Stimulated activated CD4-positive, alpha-beta T cell treated with anti-CD3 and anti-CD28 coated beads, Interleukin-1b, Interleukin-23, amount 100 ng/mL, for 24 hours (primary cell): ENCODE results near the gene BRMS1L.
A peak's percentile ranks its signal among the peaks of the same experiment; 100 is the strongest.
"Not testable (repeated sequence)": the region's sequence is repeated elsewhere in the genome, so short reads cannot be mapped to it uniquely, and the experiment has no call there.

ENCODE experiments used
- DNase-seq, 4 experiments: peaks; one replicate each; pipeline ENCODE4 v3.0.0-alpha.2; 2020; ENCODE audit warnings: low read depth in 4 of 4, low spot score in 1 of 4

Gene BRMS1L, protein sequence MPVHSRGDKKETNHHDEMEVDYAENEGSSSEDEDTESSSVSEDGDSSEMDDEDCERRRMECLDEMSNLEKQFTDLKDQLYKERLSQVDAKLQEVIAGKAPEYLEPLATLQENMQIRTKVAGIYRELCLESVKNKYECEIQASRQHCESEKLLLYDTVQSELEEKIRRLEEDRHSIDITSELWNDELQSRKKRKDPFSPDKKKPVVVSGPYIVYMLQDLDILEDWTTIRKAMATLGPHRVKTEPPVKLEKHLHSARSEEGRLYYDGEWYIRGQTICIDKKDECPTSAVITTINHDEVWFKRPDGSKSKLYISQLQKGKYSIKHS

DNA sequence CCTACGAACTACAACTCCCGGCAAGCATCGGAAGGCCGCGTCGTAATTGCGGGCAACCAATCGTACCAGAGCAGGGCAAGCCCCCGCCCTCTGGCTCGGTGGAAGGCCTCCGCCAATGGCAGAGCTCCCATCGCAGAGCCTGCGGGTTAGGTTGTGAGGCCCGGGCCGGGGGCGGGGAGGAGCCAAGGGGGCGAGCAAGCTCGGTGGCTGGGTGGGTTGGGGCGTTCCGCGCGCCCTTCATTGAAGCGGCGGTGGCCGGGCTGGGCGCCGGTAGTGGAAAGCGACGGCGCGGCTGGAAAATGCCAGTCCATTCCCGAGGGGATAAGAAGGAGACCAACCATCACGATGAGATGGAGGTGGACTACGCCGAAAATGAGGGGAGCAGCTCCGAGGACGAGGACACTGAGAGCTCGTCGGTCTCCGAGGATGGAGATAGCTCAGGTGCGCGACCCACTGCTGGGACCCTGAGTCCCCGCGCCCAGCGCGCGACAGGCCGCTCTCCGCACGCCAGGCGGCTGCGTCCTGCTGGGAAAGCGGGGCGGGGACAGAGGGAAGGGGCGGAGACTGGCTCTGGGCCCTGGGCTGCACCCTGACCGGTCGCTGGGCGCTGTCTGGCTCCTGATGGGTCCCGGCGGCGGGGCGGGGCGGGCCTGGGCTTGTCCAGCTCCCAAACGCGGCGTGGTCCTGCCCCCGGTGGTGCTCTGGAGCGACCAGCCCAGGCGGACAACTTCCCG, at the start of gene BRMS1L:
TSS of gene BRMS1L (plus strand) at position 121 of the 734 bp plus-strand sequence. CDS start at position 300, 179 bp downstream.
- peak; percentile 89 to 98 (median 93) for DNase-seq

DNA sequence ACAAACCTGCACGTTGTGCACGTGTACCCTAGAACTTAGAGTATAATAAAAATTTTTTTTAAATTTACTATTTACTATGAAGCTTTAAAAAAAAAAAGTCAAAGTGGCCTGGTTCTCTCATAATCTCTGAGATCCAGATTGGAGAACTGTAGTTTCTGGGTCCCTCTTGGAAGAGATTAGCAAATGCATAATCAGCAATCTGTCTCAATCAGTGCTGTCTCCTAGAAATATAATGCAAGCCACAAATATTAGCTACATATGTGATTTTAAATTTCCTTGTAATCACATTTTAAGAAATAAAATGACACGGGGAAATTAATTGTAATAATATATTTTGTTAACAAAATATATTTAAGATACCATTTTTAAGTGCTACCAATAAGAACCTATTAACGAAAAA, 49.3 kb upstream of the BRMS1L start:
- no peak for DNase-seq

DNA sequence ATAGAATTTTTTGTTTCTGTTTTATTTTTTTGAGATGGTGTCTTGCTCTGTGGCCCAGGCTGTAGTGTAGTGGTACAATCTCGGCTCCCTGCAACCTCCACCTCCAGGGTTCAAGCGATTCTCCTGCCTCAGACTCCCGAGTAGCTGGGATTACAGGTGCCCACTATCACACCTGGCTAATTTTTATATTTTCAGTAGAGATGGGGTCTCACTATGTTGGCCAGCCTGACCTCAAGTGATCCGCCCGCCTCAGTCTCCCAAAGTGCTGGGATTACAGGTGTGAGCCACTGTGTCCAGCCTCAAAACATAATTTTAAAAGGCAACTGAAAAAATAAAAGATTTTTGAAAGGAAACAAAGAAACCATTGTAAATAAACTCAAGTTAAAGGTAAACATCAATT, 48.6 kb upstream of the BRMS1L start:
- DNase-seq = not testable (repeated sequence)

DNA sequence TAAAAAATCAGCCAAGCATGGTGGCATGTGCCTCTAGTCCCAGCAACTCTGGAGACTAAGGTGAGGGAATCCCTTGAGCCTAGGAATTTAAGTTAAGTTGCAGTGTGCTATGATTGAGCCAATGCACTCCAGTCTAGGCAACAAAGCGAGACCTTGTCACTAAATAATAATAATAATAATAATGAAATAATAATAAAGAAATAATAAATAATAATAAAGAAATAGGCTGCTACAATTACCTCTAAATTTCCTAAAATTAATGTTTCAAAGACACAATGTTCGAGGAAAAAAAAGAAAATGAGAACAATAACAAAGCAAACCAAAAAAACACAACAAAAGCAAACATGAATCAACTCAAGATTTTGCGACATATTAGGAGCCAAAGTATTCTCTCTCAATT, 46.8 kb upstream of the BRMS1L start:
- DNase-seq = no peak

DNA sequence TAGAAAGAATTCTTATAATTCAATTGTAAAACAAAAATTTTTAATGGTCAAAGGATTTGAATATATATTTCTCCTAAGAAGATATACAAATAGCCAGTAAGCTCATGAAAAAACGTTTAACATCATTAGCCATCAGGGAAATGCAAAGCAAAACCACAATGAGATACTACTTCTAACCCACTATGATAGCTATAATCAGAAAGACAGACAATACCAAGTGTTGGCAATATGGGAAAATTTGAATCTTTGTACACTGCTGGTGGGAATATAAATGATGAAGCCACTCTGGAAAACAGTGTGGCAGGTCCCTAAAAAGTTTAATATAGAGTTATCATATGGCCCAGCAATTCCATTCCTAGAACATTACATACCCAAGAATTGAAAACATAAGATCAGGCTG, 42.4 kb upstream of the BRMS1L start:
- no peak for DNase-seq

DNA sequence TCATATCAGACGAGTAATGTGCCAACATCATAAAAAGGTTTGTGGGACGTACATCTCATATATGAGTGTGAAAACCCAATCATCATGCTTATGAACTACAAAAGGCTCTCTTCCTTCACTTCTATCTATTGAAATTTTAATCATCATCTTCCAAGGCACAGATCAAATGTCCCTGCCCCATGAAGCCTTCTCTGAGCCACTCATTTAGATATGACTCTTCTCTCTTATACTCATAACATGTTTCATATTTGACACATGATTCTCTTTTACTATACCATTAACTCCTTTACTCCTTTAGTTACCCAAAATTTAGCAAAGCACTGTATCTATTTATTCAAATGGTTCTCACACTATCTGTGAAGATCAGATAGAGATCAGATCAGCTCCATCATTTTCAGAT, 39.3 kb upstream of the BRMS1L start:
- DNase-seq = no peak

DNA sequence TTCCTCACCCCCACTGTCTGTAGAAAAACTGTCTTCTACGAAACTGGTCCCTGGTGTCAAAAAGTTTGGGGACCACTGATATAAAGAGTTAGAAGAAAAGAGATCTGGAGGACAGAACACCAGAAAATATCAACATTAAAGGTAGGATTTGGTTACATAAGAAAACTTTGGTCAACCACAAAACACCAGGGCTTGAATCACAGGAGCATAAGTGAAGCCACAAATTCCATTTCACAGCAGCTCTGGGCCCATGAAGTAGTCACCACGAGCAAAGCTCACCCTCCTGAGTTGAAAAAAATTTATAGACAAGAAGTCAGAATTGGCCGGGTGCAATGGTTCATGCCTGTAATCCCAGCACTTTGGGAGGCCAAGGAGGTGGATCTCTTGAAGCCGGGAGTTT, 36.5 kb upstream of the BRMS1L start:
- no peak for DNase-seq

DNA sequence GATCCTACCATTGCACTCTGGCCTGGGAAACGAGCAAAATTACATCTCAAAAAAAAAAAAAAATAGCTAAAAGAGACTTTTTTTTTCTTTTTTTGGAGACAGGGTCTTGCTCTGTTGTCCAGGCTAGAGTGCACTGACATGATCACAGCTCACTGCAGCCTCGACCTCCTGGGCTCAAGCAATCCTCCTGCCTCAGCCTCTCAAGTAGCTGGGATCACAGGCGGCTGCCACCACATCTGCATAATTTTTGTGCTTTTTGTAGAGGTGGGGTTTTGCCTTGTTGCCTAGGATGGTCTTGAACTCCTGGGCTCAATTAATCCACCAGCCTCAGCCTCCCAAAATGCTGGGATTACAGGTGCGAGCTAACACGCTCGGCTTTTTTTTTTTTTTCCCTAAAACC, 28.3 kb upstream of the BRMS1L start:
- DNase-seq = no peak

DNA sequence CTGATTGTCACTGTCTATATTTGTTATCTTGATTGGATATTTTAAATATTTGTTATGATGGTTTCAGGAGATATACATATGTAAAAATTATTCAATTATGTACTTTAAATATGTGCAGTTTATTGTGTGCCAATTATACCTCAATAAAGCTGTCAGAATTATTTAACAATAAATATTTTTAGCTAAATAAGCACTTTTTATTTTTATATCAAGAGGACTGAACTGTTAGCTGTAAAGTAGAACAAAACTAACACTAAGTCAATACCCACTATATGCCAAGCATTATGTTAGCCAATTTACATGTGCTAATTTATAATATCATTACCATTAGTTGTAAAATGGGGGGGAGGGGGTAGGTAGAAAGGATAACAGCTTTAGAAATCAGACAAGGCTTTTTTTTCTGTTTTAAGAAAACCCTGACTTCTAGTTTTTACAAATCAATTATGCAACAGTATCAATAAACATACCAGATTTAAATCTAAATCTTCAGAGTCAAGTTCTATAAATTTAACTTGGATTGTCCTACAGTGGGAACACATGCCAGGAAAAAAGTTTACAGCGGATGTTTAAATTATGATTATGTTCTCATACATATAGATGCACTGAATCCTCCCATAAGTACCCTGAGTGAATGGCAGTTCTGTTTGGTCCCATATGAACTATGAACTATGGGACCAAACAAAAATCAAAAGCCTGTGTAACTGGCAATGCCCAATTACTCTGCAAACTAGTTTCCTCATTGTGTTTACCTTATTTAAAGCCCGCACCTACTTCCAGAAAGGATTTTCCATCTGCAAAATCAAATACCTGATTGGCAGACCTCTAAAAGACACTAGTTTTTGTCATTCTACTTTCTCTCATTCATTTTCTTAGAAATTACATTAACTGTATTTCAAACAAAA, 19.9 kb upstream of the BRMS1L start:
- DNase-seq = no peak

DNA sequence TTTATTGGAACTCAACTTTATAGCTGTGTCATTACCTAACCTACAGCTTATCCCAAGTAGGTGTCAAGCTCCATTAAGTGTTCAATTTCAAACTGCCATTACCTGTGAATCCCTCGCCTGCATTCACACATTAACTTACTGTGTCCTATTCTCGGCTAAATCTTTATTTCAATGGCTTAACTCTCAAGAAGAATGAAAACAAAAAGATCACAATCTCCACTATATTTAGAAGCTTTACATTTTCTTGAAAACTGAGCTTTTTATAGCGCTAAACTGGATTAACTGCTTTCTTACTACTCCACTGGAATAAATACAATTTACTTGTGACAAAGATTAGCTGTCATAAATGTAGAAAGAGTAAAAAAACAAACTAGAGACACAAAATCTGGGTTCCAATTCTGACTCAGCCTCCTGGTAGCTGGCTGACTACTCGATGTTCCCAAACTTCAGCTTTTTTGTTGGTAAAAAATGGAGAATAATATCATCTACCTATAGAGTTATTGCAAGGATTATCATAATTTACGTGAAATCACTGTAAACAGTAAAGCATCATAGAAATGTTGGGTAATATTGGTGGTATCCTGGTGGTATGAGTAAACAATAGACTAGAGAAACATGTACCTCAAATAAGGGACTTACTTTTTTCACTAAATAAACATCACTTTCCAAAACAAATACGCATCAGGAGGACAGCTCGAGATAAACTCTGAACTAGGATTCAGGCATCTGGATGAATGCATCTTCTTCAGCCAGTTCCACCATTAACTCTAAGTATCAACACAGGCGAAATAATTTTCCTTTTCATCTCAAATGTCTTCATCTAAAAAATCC, 18.8 kb upstream of the BRMS1L start:
- DNase-seq = no peak

DNA sequence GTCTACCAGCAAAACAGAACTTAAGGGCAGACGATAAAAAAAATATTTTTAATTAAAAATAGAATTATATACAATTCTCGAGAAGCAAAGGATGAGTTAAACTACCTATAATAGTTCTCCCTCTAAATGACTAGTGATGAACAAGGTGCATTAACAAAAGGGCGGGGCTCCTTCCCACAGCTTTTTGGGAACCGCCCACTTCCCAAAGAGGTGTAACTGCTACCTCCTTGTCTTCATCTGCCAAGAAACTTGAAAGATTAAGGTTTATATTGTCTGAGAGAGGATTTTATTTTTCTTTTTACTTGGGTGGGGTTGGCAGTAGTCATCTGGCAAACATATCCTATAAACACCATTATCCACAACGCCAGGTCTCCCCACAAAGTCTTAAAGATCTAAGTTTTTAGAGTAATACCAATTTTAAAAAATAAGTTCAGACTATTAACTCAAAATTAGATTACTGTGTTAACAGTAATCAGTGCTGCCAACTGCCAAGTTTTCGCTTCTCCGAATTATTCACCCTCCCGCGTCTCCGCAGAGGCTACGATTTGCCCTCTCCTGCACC, 18.0 kb upstream of the BRMS1L start:
- peak in 1 of 4 experiments; percentile 3 for DNase-seq

DNA sequence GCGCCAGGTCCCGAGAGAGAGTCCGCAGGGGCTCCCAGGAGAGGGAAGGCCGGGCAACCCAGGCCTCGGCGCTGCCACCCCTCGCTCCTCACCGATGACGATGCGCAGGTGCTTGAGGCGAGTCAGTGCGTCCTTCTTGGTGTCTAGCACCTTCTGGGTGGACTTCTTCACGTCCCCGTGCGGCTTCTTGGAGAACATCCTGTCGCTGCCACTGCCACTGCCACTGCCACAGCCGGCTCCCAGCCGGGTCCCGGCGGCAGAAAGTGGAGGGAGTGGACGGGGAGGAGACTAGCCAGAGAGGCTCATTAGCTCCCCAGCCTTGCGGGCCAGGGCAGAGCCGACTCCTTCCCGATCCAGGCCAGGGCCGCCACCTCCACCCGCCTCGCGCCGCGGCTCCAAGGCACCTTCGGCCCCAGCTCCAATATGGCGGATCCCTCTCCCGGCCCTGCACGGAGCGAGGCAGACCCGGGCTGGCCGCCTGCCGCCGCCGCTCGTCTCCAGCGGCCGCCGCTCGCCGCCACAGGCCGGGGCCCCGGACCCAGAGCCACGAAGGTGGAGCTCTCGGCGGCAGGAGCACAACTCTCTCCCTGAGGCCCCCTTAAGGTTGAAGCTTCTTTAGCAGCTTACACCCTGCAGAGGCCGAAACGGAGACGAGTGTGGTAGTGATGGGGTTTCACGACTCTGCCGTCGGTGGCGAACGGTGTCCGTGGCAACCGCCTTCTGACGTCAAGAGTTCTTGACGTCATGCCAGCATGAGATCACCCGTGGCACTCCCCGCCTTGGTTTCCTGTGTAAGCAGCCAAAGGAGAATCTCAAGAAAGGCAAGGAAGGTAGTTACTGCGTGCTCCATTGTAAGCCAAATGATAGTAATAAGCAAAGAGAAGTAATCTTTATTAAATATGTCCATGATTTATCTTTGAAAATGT, 17.2 kb upstream of the BRMS1L start, which contains the start of gene RALGAPA1:
TSS of gene RALGAPA1 (minus strand) at position 658 of the 926 bp plus-strand sequence. CDS start at position 198, 460 bp downstream.
- peak; percentile 77 to 87 (median 83) for DNase-seq

DNA sequence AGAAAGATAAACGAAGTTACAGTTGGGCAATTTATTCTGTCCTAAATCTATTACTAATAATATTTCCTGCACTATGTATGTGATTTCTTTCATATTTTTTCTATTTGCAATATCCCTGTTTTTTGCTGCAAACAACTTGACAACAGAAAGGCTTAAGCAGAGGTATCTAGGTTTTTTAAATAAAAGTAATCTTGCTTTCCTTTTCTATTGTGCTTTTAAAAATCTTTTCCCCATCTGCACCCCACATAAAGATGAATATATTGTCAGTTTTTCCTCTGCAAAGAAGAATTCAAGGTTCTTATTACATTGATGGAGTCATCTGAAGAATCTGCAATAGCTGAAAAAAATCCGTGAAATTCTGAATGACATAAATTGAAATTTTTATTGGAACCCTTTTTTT, 16.5 kb upstream of the BRMS1L start:
- no peak for DNase-seq

DNA sequence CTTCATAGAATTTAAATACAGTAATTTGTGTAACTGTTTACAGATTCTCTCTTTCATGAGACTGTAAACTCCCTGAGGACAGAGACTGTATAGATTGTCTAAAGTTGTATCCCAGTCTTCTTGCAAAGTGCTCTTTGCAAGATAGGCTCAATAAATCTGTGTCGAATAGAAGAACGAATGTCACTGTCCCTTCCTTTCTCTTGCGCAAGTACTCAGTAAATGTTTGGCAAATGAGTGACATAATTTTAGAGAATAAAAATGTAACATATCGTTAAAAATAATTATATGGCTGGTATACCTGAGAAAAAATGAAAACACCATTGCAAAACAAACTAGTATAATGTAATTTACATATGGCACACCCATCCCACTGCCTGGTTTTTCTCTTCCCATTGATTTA, 15.2 kb upstream of the BRMS1L start:
- DNase-seq = no peak

DNA sequence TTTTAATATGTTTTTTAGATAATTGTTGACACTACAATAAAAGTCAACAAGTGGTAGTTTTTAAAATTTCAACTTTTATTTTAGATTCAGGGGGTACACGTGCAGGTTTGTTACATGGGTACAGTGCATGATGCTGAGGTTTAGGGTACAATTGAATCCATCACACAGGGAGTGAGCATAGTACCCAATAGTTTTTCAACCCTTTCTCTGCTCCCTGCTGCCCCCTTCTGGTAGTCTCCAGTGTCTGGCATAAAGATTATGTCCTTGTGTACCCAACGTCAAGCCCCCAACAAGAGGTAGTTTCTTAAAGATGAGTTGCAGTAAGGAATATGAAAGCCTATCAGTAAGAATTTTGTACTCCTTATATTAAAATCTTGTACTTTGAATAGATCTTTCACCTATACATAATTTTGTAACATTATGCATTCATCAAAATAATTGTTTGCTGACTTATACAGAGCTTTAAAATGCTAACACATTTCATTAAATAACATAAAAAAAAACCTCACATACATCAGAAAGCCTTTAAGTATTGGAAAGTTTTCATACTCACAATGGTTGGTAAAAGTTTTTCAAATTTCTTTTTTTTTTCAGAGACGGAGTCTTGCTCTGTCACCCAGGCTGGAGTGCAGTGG, 11.7 kb upstream of the BRMS1L start:
- peak; percentile 67 to 86 (median 76) for DNase-seq

DNA sequence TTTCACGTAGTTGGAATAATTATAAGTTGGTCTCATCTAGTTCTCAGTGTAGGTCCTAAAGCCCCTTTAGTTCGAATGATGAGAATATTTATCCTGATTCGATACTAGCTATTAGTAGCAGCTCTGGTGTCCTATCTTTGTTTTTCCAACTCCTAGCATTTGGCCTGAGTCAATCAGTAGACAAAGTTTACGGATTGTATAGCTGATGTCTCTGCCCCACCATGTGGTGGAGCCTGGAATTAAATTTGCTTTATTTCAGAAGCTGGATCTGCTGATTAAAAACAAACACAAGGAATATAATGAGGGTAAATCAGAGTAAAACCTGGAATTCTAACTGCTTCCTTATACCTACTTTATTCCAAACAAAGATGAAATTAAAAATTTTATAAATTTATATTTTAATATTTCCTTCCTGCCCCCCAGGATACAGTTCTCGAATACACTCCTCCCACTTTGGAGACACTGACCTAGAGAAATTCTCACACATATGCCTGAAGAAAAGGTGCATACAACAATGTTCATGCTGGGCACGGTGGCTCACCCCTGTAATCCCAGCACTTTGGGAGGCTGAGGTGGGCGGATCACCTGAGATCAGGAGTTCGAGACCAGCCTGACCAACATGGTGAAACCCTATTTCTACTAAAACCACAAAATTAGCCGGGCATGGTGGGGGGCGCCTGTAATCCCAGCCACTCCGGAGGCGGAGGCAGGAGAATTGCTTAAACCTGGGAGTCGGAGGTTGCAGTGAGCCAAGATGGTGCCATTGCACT, 7.6 kb upstream of the BRMS1L start:
- DNase-seq = no peak

DNA sequence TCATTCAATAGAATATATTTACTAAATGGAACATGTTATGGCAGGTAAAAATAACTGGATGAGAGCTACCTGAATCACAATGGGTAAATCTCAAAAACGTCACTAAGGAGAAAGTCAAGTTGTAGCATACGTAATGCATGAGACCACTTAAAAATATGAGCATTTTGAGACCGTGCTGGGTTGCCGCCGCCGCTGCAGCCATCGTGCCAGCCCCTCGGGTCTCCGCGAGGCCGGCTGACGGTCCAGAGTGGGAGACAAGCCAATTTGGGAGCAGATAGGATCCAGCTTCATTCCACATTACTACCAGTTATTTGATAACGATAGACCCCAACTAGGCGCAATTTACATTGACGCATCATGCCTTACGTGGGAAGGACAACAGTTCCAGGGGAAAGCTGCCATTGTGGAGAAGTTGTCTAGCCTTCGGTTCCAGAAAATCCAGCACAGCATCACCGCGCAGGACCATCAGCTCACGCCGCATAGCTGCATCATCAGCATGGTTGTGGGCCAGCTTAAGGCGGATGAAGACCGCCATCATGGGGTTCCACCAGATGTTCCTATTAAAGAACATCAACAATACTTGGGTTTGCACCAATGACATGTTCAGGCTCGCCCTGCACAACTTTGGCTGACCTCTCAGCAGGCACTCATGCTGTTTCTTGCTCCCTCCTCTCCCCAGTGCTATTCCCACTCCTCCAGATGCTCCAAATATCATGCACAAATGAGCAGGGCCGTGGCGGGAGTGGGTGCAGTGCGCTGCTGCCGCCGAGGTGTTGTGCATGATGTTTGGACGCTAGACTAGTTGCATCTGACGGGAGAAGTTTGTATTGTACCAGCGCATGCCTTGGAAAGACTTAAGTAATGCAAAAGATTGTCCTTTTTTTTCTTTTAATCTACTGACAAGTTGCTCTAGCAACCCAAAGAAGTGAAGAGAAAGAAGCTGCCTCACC, 6.3 kb upstream of the BRMS1L start:
- DNase-seq = no peak
